Measurements from ENCODE around the gene ITGB5.

The ITGB5 gene

DNA sequence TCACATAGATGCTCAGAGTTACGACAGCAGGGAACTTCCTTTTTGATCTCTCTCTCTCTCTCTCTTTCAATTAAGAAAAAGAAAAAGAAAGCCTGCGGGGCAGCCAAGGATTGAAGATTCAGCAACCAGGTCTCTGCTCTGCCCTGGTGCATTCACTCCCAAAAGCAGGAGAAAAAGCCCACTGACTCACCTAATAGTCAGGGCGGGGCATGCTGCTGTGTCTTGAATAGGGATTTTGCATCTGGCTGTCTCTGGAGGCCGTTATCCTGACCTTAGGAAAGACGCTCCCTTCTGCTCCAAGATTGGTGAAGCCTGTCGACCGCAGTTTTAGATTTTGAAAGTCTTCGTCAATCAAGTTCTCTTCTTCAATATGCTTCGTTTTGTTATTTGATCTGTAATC lies 20.8 kb upstream of the ITGB5 start:
- Mint-ChIP-seq H3K4me3 (no peak overlapping the region), H3K27ac (no peak overlapping the region), H3K9me3 (no peaks in the 10 kb centered on the region), H3K4me1 (ENCODE audit: low read depth) (no peaks in the 10 kb centered on the region), H3K36me3 (ENCODE audit: low read depth) (no peaks in the 10 kb centered on the region), H3K27me3 (peaks cover 26% of the 10 kb centered on the region)

DNA sequence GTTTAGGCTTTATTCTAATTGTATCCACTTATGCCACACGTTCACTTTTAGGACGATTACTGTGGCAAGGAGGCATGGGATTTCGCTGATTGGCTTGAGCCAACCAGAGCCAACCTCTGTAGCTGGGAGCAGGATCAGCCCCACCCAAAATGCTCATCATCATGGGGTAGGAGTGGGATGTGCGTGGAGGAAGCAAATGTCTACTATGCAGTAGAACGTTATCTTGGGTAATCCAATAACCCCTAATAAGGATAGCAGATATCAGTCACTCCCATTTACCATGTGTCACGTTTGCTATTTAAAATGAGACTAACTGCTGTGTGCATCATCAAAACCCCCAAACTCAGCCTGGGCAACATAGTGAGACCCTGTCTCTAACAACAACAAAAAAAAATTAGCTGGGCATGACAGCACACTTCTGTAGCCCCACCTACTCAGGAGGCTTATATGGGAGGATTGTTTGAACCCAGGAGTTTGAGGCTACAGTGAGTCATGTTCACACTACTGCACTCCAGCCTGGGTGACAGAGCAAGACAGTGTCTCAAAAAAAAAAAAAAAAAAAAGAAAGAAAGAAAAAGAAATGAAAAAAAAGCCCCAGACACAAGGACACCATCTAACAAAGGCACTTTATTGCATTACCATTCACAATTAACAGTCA lies 17.8 kb upstream of the ITGB5 start:
- Mint-ChIP-seq H3K27me3 (peaks cover 16% of the 10 kb centered on the region), H3K36me3 (ENCODE audit: low read depth) (no peaks in the 10 kb centered on the region), H3K4me1 (ENCODE audit: low read depth) (peaks cover 7% of the 10 kb centered on the region)

DNA sequence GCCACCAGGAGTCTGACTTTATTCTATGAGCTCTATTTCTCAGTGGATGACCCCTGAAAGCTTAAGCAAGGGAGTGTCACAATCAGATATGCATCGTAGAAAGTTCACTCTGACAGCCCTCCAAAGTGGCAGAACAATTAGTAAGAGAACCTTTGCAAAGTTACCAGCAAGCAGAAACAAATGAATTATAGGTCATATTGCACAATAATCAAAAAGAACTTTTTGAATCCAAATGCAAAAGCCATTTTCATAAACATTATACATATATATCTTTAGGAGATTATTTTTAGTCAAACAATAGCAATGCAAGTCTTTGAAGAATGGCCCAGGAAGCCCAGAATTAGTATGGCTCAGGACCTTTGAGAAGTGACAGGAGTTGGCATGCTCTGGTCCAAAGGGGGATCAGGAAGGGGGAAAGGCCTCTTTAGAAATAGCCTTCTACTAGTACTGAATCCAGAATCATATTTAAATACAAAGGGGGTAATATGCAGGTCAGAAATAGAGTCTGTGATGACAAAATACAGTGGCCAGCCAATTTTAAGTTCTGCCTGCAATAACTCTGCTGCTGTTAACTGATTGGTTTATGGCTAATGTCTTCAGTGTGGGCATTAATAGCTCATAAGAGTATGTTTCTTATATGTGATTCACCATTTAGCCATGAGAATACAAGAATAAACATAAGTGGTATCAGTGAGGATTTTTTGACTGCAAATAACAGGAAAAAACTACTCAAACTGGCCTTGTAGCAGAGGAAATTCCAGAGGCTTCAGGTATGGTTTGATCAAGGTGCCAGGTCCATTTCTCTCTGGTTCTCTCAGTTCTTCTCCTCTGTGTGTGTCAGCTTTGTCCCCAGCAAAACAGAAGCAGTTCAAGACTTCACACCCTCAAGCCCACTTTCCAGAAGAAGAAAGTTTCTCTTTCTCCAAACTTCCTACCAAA lies 17.0 kb upstream of the ITGB5 start:
- no peak overlapping the region for H3K27ac Mint-ChIP-seq
- no peak overlapping the region for H3K4me3 Mint-ChIP-seq
- no peaks in the 10 kb centered on the region for H3K9me3 Mint-ChIP-seq
- peaks cover 16% of the 10 kb centered on the region for H3K27me3 Mint-ChIP-seq
- peaks cover 7% of the 10 kb centered on the region for H3K4me1 Mint-ChIP-seq (ENCODE audit: low read depth)
- H3K36me3 Mint-ChIP-seq (ENCODE audit: low read depth) = no peaks in the 10 kb centered on the region

More for the DNA sequence above, 17.8 kb upstream of the ITGB5 start:
- no peak overlapping the region for H3K27ac Mint-ChIP-seq
- no peaks in the 10 kb centered on the region for H3K9me3 Mint-ChIP-seq
- no peak overlapping the region for H3K4me3 Mint-ChIP-seq

DNA sequence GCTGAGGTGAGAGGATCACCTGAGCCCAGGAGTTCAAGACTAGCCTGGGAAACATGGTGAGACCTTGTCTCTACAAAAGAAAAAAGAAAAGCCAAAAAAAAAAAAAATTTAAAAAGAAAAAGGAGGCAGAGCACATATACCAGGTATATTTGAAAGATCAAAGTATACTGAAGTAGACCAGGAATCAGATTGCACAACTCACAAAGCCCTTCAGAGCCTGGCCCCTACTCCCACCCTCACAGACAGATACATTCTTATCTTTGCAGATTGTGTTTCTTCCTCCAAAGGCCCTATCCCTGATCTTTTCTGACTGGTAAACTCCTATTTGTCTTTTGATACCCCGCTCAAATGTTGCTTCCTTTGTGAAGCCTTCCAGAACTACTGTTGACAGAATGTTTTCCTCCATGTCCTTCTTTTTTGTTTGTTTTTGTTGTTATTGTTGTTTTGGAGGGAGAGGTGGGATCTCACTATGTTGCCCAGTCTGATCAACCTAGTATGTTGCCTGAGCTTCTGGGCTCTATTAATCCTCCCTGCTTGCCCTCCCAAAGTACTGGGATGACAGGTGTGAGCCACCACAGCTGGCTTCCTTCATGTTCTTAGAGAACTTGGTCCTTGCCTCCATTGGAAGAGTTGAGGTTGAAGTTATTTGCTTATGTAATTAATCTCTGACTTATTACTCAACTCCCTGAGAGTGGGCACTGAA lies 9.8 kb upstream of the ITGB5 start:
- no peaks in the 10 kb centered on the region for H3K36me3 Mint-ChIP-seq (ENCODE audit: low read depth)
- no peaks in the 10 kb centered on the region for H3K9me3 Mint-ChIP-seq
- no peak overlapping the region for H3K4me3 Mint-ChIP-seq
- no peak overlapping the region for H3K27ac Mint-ChIP-seq
- peaks cover 7% of the 10 kb centered on the region for H3K4me1 Mint-ChIP-seq (ENCODE audit: low read depth)
- peaks cover 3% of the 10 kb centered on the region for H3K27me3 Mint-ChIP-seq

DNA sequence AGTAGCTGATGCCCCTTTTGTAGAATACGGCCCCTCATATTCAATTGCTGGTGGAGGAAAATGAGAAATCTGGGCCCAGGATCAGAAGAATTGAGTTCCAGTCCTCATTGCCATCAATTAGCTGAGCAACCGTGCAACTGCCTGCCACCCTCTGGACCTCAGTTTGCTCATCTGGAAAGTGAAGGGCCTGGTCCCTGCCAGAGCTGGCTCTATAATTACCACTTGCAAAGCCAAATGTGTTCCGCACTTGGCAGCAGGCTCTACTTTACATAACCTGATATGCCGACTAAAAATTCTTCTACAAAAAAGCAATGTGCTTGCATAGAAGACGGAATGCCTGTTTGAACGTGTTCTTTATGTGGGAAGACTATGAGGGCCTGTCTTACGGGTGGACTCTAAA lies 8.6 kb upstream of the ITGB5 start:
- Mint-ChIP-seq H3K4me1 (ENCODE audit: low read depth) (peaks cover 5% of the 10 kb centered on the region), H3K27ac (no peak overlapping the region), H3K36me3 (ENCODE audit: low read depth) (no peaks in the 10 kb centered on the region), H3K9me3 (no peaks in the 10 kb centered on the region), H3K4me3 (no peak overlapping the region), H3K27me3 (peaks cover 4% of the 10 kb centered on the region)

DNA sequence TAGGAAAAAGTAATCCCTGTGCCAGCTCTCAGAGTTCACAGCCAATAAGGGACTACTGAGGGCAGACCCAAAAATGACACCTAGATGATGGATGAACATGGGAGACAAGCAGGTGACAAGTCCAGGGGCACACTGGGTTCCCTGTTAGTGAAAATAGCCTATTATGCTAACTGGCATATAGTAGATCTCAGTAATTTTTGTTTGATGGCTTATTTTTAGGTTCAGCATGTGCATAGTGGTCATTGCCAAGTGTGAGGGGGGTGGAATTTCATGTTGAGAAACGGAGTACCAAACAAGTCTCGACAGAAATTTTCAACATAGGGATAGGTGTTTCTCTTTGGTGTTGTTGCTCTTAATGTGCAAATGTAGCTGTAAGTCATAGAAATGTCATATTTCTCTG lies 6.4 kb upstream of the ITGB5 start:
- Mint-ChIP-seq H3K36me3 (ENCODE audit: low read depth) (no peaks in the 10 kb centered on the region), H3K27me3 (peaks cover 23% of the 10 kb centered on the region), H3K9me3 (no peaks in the 10 kb centered on the region), H3K4me3 (no peak overlapping the region), H3K4me1 (ENCODE audit: low read depth) (no peaks in the 10 kb centered on the region), H3K27ac (no peak overlapping the region)

DNA sequence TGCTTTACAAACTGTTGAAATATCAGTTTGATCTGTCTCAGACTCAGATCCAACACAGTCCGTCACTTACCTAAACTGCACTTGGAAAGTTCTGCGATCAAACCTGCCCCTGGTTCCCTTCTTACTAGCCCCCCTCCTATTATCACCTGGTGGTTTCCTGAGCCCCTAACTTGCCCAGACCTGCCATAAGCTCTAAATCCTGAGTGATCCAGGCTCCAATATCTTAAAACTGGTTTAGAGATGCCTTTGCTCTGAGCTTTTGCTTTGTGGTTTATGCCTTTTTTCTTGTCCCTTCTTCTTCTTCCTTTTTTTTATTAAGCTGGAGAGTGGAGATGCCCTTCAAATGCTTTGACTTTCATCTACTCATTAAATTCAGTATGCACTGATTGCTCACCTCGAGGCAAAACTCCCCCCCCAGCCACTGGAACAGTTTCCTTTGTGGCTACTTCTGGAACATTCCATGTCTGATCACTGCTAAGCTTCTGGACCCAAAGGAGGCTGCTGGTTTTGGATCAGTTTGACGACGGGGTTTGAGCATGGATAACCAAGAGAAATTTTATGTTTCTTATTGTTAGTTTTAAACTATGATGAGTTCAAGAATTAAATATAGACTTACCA lies 3.5 kb upstream of the ITGB5 start:
- Mint-ChIP-seq H3K27ac (no peak overlapping the region), H3K4me3 (no peak overlapping the region), H3K36me3 (ENCODE audit: low read depth) (no peaks in the 10 kb centered on the region), H3K4me1 (ENCODE audit: low read depth) (peaks cover 5% of the 10 kb centered on the region), H3K27me3 (peaks cover 38% of the 10 kb centered on the region), H3K9me3 (no peaks in the 10 kb centered on the region)

DNA sequence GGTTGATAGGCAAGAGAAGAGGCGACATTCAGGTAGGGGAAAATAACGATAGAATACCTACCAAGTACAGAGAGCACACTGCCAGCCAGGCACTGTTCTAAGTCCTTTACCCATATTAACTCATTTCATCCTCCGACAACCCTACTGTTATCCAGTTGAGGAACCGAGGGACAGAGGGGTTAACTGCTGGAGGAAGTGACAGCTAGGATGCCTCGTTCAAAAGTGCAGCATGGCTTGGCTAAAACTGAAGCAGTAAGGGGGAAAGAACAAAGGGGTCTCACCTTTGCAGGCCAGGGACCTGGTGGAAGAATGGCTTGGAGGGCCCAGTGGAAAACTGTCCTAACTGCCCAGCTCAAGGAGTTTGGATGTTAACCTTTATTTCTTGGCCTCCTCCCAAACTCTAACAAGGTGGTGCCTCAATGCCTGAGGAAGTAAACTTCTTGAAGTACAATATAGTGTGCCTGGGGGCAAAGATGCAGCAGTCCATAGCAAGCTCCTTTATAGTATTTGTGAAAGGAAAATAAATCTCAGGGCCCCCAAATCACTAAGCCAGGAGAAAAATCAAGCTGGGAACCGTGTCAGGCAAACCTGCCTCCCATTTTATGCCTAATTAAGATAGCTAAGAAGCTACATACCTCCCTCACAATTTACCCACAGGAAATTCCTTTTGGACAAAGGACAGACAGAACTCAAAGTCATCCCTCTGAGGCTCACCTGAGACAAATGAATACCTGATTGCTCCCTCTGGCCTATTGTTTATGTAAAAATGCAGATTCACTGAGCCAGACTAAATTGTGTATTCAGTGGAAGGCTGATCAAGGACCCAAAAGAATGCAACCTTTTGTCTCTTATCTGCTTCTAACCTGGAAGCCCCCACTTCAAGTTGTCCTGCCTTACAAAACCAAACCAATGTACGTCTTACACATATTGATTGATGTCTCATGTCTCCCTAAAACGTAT lies 1.6 kb upstream of the ITGB5 start:
- no peak overlapping the region for H3K27ac Mint-ChIP-seq
- H3K4me3 Mint-ChIP-seq = peak overlapping the region; percentile 65
- peaks cover 5% of the 10 kb centered on the region for H3K4me1 Mint-ChIP-seq (ENCODE audit: low read depth)
- peaks cover 56% of the 10 kb centered on the region for H3K27me3 Mint-ChIP-seq
- H3K36me3 Mint-ChIP-seq (ENCODE audit: low read depth) = no peaks in the 10 kb centered on the region
- no peaks in the 10 kb centered on the region for H3K9me3 Mint-ChIP-seq

DNA sequence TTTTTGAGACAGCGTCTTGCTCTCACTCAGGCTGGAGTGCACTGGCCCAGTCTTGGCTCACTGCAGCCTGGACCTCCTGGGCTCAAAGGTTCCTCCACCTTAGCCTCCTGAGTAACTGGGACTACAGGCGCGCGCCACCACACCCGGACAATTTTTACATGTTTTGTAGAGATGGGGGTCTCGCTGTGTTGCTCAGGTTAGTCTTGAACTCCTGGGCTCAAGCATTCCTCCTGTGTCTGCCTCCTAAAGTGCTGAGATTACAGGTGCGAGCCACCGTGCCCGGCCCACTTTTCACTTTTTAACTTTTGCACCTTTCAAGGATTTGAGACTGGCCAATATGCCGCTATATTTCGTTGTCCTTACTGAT lies 750 bp upstream of the ITGB5 start:
- peaks cover 63% of the 10 kb centered on the region for H3K27me3 Mint-ChIP-seq
- peak overlapping the region; percentile 65 for H3K4me3 Mint-ChIP-seq
- H3K36me3 Mint-ChIP-seq (ENCODE audit: low read depth) = no peaks in the 10 kb centered on the region
- no peak overlapping the region for H3K27ac Mint-ChIP-seq
- H3K9me3 Mint-ChIP-seq = no peaks in the 10 kb centered on the region
- H3K4me1 Mint-ChIP-seq (ENCODE audit: low read depth) = peaks cover 5% of the 10 kb centered on the region

DNA sequence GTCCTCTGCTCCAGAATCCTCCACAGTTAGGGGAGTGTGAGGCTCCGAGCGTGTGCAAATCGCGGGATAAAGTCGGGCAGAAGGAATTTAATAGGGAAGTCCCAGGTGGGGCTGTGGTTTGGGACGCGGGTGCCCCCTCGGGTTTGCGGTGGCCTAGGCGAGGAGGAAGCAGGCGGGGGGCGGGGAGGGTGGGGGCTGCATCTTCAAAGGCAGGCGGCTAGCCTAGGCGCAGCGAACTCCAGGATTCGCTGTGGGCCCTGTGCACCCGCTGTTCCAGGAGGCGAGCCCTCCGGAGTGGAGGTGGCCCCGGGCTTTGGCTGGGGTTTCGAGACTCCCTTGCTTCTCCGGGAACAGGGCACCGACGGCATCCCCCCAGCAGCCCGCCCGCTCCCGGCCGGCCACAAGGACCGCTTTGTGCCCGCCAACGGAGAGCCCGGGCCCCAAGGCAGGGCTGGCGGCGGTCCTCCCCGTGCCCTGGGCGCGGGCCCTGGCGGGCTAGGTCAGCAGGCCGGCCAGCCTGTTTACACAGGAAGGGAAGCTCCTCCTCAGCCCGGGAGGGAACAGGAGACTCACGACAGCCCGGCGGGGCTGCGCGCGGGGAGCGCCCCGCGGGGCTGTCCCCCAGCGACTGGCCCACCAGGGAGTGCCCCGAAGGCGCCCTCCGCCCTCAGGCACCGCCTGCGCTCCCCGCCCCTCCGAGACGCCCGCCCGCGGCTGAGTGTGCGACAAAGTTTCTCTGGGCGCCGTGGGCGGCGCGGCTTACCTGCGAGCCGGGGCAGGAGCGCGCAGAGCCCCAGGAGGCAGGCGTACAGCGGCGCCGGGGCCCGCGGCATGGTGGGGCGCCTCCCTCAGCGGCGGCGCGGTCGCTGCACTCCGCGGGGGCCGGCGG lies 753 bp downstream of the ITGB5 start:
- H3K27ac Mint-ChIP-seq = no peak overlapping the region
- H3K9me3 Mint-ChIP-seq = no peaks in the 10 kb centered on the region
- peaks cover 65% of the 10 kb centered on the region for H3K27me3 Mint-ChIP-seq
- H3K4me3 Mint-ChIP-seq = peak overlapping the region; percentile 62
- peaks cover 5% of the 10 kb centered on the region for H3K4me1 Mint-ChIP-seq (ENCODE audit: low read depth)
- no peaks in the 10 kb centered on the region for H3K36me3 Mint-ChIP-seq (ENCODE audit: low read depth)

DNA sequence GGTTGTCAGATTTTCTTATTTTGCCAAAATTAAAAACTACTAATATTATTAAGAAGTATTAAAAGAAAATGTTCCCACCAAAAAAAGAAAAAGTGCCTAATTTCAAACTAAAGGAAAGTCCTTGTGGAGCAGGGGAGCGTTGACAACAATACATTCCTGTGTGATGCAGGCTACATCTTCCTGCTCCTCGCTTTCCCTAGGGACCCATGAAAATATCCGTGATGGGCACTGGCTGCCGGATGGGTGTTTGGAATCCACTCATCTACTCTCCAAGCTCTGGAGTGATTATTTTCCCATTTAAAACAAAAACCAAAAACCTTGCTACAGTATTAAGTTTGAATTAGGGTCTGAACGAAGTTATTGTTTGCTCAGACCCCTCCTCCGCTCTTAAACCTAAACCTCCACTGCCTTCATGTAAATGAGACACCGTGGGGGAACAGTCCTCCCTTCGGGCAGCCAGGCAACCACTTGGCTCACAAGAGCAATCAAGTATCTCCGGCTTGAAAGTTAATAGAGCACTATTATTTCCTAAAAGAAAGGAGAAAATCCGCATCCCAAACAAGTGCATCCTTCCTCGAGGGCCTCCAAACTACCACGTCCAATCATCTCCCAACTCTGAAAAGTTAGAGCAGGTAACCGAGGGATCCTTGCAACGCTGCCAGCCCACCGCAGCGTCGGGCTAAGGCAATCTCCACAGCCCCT lies 1.5 kb downstream of the ITGB5 start:
- H3K27me3 Mint-ChIP-seq = peaks cover 63% of the 10 kb centered on the region
- peaks cover 5% of the 10 kb centered on the region for H3K4me1 Mint-ChIP-seq (ENCODE audit: low read depth)
- H3K9me3 Mint-ChIP-seq = no peaks in the 10 kb centered on the region

DNA sequence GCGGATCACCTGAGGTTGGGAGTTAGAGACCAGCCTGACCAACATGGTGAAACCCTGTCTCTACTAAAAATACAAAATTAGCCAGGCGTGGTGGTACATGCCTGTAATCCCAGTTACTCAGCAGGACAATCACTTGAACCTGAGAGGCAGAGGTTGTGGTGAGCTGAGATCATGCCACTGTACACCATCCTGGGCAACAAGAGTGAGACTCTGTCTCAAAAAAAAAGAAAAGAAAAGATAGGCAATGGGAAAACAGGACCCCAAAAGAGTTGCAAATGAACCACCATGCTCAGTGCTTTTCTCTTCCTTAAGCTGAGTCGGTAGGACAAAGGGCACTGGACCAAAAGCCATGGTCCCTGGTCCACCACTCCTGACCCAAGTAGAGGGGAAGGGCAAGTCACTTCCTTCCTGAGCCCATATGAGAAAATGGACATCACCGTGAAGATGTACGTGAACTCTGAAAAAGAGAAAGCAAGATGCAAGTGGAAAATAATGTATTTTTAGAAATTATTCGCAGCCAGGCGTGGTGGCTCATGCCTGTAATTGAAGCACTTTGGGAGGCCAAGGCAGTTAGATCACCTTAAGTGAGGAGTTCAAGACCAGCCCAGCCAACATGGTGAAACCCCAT lies 2.6 kb downstream of the ITGB5 start:
- H3K9me3 Mint-ChIP-seq = no peaks in the 10 kb centered on the region
- no peaks in the 10 kb centered on the region for H3K36me3 Mint-ChIP-seq (ENCODE audit: low read depth)
- H3K4me1 Mint-ChIP-seq (ENCODE audit: low read depth) = peaks cover 5% of the 10 kb centered on the region
- H3K4me3 Mint-ChIP-seq = no peak overlapping the region
- H3K27ac Mint-ChIP-seq = no peak overlapping the region
- peaks cover 61% of the 10 kb centered on the region for H3K27me3 Mint-ChIP-seq

More for the DNA sequence above, 1.5 kb downstream of the ITGB5 start:
- Mint-ChIP-seq H3K27ac (no peak overlapping the region), H3K36me3 (ENCODE audit: low read depth) (no peaks in the 10 kb centered on the region), H3K4me3 (peak overlapping the region; percentile 62)
